Activated naive CD4-positive, alpha-beta T cell treated with anti-CD3 and anti-CD28 coated beads for 36 hours (primary cell): ENCODE data around the gene RPL13A. TPM values are rescaled to one million over a fixed set of nuclear protein-coding genes. Genes with fewer than 3 reads are reported as not detected.
A peak's percentile ranks its signal among the peaks of the same experiment; 100 is the strongest.
"Not testable (repeated sequence)": the region's sequence is repeated elsewhere in the genome, so short reads cannot be mapped to it uniquely, and the experiment has no call there.

ENCODE experiments used
- CTCF ChIA-PET: fragments of 350-600 bp; sonication (Branson Sonifier 250); formaldehyde crosslinking; loops from one replicate; lab custom pipeline; 2021; ENCODE audit warnings: antibody characterized with exemption; lab: Charles Lee
- DNase-seq: peaks from one replicate; pipeline ENCODE4 v3.0.0-alpha.2; 2020
- H3K27ac Mint-ChIP-seq: one replicate; pipeline ENCODE4 v1.8.0; 2021; ENCODE audit warnings: mild to moderate bottlenecking, mixed read lengths
- H3K27me3 Mint-ChIP-seq: one replicate; pipeline ENCODE4 v1.8.0; 2021; ENCODE audit warnings: low read depth, mixed read lengths
- H3K36me3 Mint-ChIP-seq: one replicate; pipeline ENCODE4 v1.8.0; 2021; ENCODE audit warnings: low read depth, mixed read lengths
- H3K4me1 Mint-ChIP-seq: one replicate; pipeline ENCODE4 v1.8.0; 2021; ENCODE audit warnings: low read depth, mixed read lengths
- H3K4me3 Mint-ChIP-seq: one replicate; pipeline ENCODE4 v1.8.0; 2021; ENCODE audit warnings: mild to moderate bottlenecking, moderate library complexity, mixed read lengths
- H3K9me3 Mint-ChIP-seq: one replicate; pipeline ENCODE4 v1.8.0; 2021; ENCODE audit warnings: mixed read lengths
- intact Hi-C: fragments of 100-400 bp; cut with micrococcal nuclease; formaldehyde crosslinking; loops from one replicate; pipeline ENCODE4 v1.15.1; 2023
- total RNA-seq, 2 experiments: library from RNA; stranded (reverse); gene quantifications; one replicate each; pipeline ENCODE4 v1.2.3, GENCODE V29; 2021

Gene RPL13A
- total RNA-seq, 2 experiments from 2014 or later, result 4,441 to 4,607 TPM

DNA sequence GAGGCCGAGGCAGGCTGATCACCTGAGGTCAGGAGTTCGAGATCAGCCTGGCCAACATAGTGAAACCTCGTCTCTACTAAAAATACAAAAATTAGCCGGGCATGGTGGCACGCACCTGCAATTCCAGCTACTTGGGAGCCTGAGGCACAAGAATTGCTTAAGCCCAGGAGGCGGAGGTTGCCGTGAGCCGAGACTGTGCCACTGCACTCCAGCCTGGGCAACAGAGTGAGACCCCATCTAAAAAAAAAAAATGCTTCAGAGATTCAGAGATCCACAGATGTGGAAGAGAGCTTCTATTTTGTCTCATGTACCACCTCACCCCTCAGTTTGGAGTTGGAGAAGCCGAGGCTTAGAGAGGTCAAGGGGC is 13.9 kb upstream of the RPL13A start:
- CTCF ChIA-PET, result interaction anchor here (0.6 to 2.2 kb wide), 23 partner anchors 14 to 502 kb away, joined by 3 to 13 read pairs (median 4); partner anchors contain the start of genes ALDH16A1, CD37, PIH1D1 and PRRG2
- DNase-seq, H3K27me3 Mint-ChIP-seq, H3K9me3 Mint-ChIP-seq: not testable (repeated sequence)
- H3K4me3 Mint-ChIP-seq, result peak overlapping the region; percentile 88
- H3K27ac Mint-ChIP-seq, result peak overlapping the region; percentile 95
- peaks cover 12% of the 10 kb centered on the region for H3K36me3 Mint-ChIP-seq
- peaks cover 68% of the 10 kb centered on the region for H3K4me1 Mint-ChIP-seq
- intact Hi-C loops, result loop anchor here (1.0 kb wide), 1 partner anchor 247 kb away; no protein-coding TSS in a partner anchor

DNA sequence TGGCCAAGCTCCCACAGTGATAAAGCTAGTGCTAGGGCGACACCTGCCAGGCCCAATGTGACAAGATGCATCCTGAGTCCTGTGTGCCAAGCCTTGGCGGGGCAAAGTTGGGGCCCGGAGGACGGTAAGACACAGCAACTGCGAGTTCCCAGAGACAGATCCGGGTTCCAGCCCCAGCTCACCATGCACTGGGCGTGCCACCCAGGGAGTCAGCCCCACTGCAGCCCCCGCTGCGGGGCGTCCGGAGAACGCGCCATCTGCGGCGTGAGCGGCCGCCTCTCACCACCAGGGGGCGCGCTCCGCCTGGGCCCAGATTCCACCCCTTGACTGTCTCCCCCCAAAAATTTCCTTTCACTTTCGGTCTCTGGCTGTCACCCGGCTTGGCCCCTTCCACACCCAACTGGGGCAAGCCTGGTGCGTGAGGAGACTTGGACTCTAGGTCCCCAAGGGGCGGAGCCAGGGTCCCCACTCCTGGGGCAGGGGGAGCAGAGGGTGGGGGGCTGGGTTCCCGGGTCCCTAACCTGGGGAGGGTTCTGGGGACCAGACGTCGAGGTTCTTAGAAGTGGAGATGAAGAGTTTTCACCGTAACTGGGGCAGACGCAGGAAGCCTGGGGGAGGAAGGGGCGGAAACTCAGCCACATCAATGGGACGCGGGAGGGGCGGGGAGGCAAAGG is 13.4 kb upstream of the RPL13A start, which contains the start of gene FLT3LG:
TSS of gene FLT3LG (plus strand) at position 348 of the 674 bp plus-strand sequence. CDS start 425 bp downstream, outside the sequence.
- Mint-ChIP-seq H3K4me3 (peak within 1 kb of the TSS; percentile 88), H3K9me3 (no peaks in the 10 kb centered on the region), H3K4me1 (peaks cover 65% of the 10 kb centered on the region), H3K27me3 (no peaks in the 10 kb centered on the region), H3K36me3 (peaks cover 11% of the 10 kb centered on the region), H3K27ac (peak within 1 kb of the TSS; percentile 95)
- intact Hi-C loops, result loop anchor here (1.0 to 2.0 kb wide), 6 partner anchors 31 to 248 kb away; partner anchors contain the start of gene CD37
- CTCF ChIA-PET, result interaction anchor here (0.6 to 2.2 kb wide), 22 partner anchors 14 to 502 kb away, joined by 3 to 13 read pairs (median 4); partner anchors contain the start of genes ALDH16A1, CD37, PIH1D1 and PRRG2
- DNase-seq, result peak; percentile 89

DNA sequence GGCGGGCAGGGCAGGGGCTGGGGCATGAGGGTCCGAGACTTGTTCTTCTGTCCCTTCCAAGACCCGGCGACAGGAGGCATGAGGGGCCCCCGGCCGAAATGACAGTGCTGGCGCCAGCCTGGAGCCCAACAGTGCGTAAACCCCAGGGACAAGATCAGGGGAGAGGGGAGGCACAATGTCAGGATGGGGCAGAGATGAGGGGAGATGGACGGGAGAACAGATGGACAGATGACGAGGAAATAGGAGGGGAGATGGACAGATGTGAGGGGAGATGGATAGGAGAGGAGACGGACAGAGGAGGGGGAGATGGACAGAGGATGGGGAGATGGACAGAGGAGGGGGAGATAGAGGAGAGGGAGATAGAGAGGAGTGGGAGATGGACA is 12.9 kb upstream of the RPL13A start:
- DNase-seq, result no peak
- H3K27ac Mint-ChIP-seq, result peak overlapping the region; percentile 95
- H3K4me3 Mint-ChIP-seq, result peak overlapping the region; percentile 88
- intact Hi-C loops, result loop anchor here (1.0 to 2.0 kb wide), 5 partner anchors 31 to 204 kb away; partner anchors contain the start of gene CD37
- H3K36me3 Mint-ChIP-seq, result peaks cover 9% of the 10 kb centered on the region
- CTCF ChIA-PET, result interaction anchor here (0.6 kb wide), 2 partner anchors 72 to 153 kb away, joined by 4 read pairs; no protein-coding TSS in a partner anchor
- no peaks in the 10 kb centered on the region for H3K27me3 Mint-ChIP-seq
- H3K9me3 Mint-ChIP-seq, result no peaks in the 10 kb centered on the region
- H3K4me1 Mint-ChIP-seq, result peaks cover 61% of the 10 kb centered on the region

DNA sequence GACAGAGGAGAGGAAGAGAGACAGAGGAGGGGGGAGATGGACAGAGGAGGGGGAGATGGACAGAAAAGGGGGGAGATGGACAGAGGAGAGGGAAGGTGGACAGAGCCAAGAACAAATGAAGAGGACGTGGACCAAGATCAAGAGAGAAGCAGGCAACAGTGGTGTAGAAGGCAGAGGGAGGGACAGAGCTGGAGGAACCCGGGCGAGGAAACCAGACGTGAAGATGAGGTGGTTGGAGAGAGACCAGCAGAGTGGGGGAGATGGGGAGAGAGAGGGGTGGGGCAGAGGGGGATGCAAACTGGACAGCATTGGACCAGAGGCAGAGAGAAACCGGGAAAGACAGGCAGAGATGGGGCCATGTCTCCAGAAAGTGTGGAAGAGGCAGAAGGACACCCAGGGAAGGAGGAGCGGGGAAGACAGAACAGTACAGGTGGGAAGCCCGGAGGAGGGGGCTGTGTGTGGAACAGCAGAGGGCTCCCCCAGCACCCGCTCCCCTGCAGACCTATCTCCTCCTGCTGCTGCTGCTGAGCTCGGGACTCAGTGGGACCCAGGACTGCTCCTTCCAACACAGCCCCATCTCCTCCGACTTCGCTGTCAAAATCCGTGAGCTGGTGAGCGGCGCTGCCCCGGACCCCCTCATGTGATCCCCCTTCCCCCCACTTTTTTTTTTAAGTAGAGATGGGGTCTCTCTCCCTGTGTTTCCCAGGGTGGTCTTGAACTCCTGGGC is 12.1 kb upstream of the RPL13A start:
- CTCF ChIA-PET, result interaction anchor here (0.6 to 2.7 kb wide), 12 partner anchors 10 to 203 kb away, joined by 3 to 17 read pairs (median 4); partner anchors contain the start of genes KASH5, PIH1D1 and RPL13A
- Mint-ChIP-seq H3K9me3 (no peaks in the 10 kb centered on the region), H3K36me3 (peaks cover 9% of the 10 kb centered on the region), H3K4me1 (peaks cover 59% of the 10 kb centered on the region), H3K27me3 (no peaks in the 10 kb centered on the region), H3K27ac (peak overlapping the region; percentile 95), H3K4me3 (peak overlapping the region; percentile 88)
- intact Hi-C loops, result loop anchor here (2.0 kb wide), 1 partner anchor 141 kb away; the partner anchor contains the start of gene CD37
- peak; percentile 52 for DNase-seq

DNA sequence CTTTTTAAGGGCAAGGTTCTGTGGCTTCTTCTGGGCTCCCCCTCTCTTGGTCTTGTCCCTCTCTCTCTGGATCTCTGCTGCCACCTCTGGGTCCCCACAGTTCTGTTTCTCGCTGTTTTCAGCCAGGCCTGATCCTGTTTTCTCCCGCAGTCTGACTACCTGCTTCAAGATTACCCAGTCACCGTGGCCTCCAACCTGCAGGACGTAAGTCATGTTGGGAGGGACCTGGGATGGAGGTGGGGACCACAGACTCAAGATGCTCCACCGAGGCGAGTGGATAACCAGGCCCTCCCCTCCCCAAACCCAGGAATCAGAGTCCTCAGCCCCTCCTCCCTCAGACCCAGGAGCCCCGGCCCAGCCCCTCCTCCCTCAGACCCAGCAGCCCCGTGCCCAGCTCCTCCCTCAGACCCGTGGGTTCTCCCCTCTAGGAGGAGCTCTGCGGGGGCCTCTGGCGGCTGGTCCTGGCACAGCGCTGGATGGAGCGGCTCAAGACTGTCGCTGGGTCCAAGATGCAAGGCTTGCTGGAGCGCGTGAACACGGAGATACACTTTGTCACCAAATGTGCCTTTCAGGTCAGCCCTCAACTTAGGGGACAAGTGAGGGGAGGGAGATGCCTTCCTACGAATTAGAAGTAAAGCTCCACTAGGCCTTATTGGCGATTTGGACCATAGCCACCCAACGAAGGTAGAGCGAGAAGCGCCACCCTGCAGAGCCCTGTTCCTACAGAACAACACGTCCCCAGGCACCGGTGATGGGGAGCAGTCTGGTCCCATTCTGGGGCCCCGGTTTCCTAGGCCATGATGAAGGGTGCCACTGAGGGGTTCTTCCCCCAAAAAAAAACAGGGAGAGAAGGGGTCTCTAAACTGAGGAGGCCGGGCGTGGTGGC is 11.2 kb upstream of the RPL13A start:
- Mint-ChIP-seq H3K4me1 (peaks cover 54% of the 10 kb centered on the region), H3K27me3 (no peaks in the 10 kb centered on the region), H3K4me3 (peak overlapping the region; percentile 88), H3K27ac (peak overlapping the region; percentile 95), H3K36me3 (peaks cover 9% of the 10 kb centered on the region), H3K9me3 (no peaks in the 10 kb centered on the region)
- intact Hi-C loops, result loop anchor here (1.0 to 2.0 kb wide), 4 partner anchors 11 to 141 kb away; partner anchors contain the start of genes CD37, RPL13A and RPS11
- CTCF ChIA-PET, result interaction anchor here (0.6 to 2.7 kb wide), 17 partner anchors 8 to 210 kb away, joined by 3 to 17 read pairs (median 4); partner anchors contain the start of genes KASH5, PIH1D1 and RPL13A
- DNase-seq, result peak; percentile 91

DNA sequence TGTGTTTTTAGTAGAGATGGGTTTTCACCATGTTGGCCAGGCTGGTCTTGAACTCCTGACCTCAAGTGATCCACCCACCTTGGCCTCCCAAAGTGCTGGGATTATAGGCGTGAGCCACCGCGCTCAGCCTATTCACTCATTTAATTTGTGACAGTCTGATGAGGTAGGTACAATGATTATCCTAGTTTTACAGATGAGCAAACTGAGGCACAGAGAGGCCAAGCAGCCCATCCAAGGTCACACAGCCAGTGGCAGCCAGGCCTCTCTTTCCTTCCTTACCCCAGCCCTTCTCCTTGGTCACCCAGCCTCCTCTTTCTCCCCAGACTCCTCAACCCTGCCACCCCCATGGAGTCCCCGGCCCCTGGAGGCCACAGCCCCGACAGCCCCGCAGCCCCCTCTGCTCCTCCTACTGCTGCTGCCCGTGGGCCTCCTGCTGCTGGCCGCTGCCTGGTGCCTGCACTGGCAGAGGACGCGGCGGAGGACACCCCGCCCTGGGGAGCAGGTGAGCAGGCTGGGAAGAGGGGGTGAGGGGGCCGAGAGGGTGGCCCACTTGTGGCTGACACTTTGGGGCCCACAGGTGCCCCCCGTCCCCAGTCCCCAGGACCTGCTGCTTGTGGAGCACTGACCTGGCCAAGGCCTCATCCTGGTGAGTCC is 7.3 kb upstream of the RPL13A start:
- no peaks in the 10 kb centered on the region for H3K27me3 Mint-ChIP-seq
- H3K36me3 Mint-ChIP-seq, result peaks cover 9% of the 10 kb centered on the region
- DNase-seq, result no peak
- intact Hi-C loops, result no loop called here
- H3K9me3 Mint-ChIP-seq, result no peaks in the 10 kb centered on the region
- peaks cover 37% of the 10 kb centered on the region for H3K4me1 Mint-ChIP-seq
- CTCF ChIA-PET, result interaction anchor here (1.0 kb wide), 1 partner anchor 35 kb away, joined by 3 read pairs; no protein-coding TSS in a partner anchor
- no peak overlapping the region for H3K27ac Mint-ChIP-seq
- no peak overlapping the region for H3K4me3 Mint-ChIP-seq

DNA sequence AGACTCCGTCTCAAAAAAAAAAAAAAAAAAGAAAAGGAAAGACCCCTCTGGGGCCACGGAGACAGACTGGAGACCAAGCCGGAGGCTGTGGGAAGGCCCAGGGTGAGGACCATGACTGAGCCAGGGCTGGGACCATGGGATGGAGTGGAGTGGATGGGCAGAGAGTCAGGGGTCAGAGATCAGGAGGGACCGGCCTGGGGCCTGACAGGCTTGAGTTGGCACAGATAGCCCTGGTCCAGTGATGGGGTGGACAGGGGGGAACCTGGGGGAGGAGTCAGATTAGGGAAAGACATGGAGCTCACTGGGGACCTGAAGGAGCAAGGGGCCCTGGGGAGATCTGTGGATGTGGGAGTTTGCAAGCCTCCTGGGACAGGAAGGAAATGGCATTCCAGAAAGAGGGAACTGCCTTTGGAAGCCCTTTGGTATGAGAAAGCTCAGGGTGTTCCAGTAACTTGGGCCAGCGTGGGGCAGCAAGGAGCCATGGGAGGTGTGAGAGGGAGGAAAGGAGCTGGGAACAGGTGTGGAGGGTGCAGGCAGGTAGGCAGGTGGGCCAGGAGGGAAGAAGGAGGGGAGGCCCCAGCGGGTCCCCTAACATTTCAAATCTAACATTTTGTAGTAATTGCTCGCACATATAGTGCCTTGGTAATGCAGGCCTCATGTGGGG is 6.3 kb upstream of the RPL13A start:
- peak overlapping the region; percentile 37 for H3K27ac Mint-ChIP-seq
- peak overlapping the region; percentile 15 for H3K4me3 Mint-ChIP-seq
- intact Hi-C loops, result no loop called here
- CTCF ChIA-PET, result interaction anchor here (1.1 kb wide), 1 partner anchor 89 kb away, joined by 4 read pairs; no protein-coding TSS in a partner anchor
- peaks cover 35% of the 10 kb centered on the region for H3K4me1 Mint-ChIP-seq
- no peaks in the 10 kb centered on the region for H3K27me3 Mint-ChIP-seq
- DNase-seq, result no peak
- H3K9me3 Mint-ChIP-seq, result no peaks in the 10 kb centered on the region
- H3K36me3 Mint-ChIP-seq, result peaks cover 9% of the 10 kb centered on the region

DNA sequence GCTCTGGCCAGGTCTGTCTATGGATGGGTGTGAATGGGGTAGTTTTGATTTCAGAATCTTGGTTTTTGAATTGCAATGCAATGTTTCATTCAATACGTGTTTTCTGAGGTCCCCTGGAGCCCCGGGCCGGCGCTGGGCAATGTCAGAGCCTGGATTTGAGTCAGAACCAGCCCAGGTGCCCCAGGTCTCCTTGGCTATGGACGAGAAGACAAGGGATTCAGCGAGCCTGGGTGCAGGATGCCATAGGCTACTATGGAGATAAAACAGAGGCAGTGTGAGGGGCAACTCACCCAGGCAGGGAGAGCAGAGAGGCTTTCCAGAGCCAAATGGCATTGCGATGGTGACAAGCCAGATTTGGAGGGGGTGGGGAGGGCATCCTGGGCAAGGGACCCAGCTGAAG is 1.2 kb upstream of the RPL13A start:
- Mint-ChIP-seq H3K4me3 (peak overlapping the region; percentile 99), H3K36me3 (peaks cover 42% of the 10 kb centered on the region), H3K4me1 (peaks cover 28% of the 10 kb centered on the region), H3K27ac (peak overlapping the region; percentile 95), H3K9me3 (no peaks in the 10 kb centered on the region), H3K27me3 (no peaks in the 10 kb centered on the region)
- no peak for DNase-seq
- intact Hi-C loops, result loop anchor here (2.0 kb wide), 1 partner anchor 155 kb away; the partner anchor contains the start of gene RRAS
- CTCF ChIA-PET, result no interaction called here

DNA sequence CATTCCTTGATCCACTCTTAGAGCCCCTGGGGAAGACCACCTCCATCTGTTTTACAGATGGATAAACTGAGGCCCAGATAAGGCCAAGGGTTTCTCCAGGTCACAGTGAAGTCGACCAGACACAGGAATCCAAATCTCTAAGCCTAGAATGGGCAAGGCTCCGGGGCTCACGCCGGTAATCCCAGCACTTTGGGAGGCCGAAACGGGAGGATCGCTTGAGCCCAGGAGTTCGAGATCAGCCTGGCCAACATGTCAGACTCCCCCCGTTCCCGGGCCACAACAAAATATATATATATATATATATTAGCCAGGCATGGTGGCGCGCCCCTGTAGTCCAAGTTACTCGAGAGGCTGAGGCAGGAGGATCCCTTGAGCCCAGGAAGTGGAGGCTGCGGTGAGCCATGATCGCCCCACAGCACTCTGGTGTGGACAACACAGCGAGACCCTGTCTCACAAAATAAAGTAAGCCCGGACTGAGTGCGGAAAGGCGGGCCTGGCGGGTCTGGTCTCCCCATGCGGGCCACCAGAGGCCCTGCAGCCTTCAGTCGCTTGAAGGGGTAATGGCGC is 615 bp upstream of the RPL13A start:
- Mint-ChIP-seq H3K36me3 (peaks cover 46% of the 10 kb centered on the region), H3K4me1 (peaks cover 28% of the 10 kb centered on the region), H3K4me3 (peak overlapping the region; percentile 99), H3K27ac (peak overlapping the region; percentile 95), H3K9me3 (no peaks in the 10 kb centered on the region), H3K27me3 (no peaks in the 10 kb centered on the region)
- CTCF ChIA-PET, result no interaction called here
- DNase-seq, result no peak
- intact Hi-C loops, result loop anchor here (1.0 to 2.0 kb wide), 4 partner anchors 10 to 154 kb away; partner anchors contain the start of genes ALDH16A1, RPS11 and RRAS
